C4-2B (cell line): Measurements from ENCODE around the gene GNLY.

Experiments
- H3K27ac ChIP-seq: fragments of 450-650 bp; 2 replicates; pipeline ENCODE4 v1.5.1; 2017
- ZFX ChIP-seq: fragments of 450-650 bp; IDR thresholded peaks from 2 replicates; pipeline ENCODE4 v1.6.1; 2017
- TF ChIP-seq, protein P1 (sequence below): fragments of 450-650 bp; conservative IDR thresholded peaks from 2 replicates; pipeline ENCODE4 v1.5.1; 2017; ENCODE audit warnings: mild to moderate bottlenecking

Gene GNLY

DNA sequence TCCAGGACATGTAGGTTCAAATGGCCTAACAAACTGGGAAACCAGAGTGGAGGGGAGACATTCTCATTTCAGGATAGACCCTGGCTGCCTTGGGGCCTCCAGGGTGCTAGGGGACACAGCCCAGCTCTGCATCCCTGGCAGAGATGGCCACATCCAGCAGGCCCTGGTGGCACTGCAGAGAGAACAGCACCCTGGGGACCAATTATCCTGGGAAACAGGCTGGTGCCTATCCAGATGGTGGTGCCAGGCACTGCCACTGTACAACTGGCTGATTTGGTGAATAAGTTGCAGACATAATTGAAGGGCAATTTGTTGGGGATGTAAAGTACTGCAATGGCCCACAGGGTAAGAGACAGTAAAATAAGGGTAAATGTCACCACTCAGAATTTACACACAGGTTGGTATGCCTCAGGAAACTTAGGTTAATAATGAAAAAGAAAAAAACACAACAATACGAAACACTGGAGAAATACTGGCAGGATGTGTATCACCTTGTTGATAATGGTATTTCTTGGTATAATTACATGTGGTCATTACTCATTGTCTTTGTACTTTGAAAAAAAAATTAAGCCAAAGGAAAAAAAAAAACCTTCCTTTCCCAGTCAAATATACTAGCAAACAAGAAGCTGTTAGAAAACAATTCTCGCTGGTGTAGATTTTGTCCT is 13.3 kb upstream of the GNLY start:
- TF ChIP-seq ZFX = no peak
- TF ChIP-seq, protein P1, sequence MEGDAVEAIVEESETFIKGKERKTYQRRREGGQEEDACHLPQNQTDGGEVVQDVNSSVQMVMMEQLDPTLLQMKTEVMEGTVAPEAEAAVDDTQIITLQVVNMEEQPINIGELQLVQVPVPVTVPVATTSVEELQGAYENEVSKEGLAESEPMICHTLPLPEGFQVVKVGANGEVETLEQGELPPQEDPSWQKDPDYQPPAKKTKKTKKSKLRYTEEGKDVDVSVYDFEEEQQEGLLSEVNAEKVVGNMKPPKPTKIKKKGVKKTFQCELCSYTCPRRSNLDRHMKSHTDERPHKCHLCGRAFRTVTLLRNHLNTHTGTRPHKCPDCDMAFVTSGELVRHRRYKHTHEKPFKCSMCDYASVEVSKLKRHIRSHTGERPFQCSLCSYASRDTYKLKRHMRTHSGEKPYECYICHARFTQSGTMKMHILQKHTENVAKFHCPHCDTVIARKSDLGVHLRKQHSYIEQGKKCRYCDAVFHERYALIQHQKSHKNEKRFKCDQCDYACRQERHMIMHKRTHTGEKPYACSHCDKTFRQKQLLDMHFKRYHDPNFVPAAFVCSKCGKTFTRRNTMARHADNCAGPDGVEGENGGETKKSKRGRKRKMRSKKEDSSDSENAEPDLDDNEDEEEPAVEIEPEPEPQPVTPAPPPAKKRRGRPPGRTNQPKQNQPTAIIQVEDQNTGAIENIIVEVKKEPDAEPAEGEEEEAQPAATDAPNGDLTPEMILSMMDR = no peak
- H3K27ac ChIP-seq = no peak overlapping the region

GRCh38 chr2:85681372-85681763 is 12.8 kb upstream of the GNLY start:
- no peak overlapping the region for H3K27ac ChIP-seq
- TF ChIP-seq, protein P1 = no peak
- no peak for TF ChIP-seq ZFX

DNA sequence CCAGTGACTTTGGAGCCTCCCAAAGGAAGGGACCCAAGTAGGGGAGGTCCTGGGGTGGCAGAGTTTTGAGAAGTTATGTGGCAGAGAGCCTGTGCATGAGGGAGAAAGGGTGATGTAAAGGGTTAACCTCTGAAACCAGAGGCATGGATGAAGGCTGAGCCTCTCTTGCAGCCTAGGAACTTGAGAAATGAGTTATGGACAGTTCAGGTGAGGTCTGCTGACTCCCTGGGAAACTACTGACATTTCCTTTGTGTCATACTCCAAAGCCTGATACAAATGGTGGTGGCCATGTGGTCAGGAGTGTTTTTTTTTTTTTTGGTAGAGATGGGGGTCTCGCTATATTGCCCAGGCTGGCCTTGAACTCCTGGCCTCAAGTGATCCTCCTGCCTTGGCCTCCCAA is 12.4 kb upstream of the GNLY start:
- TF ChIP-seq ZFX = no peak
- TF ChIP-seq, protein P1 = no peak
- no peak overlapping the region for H3K27ac ChIP-seq

DNA sequence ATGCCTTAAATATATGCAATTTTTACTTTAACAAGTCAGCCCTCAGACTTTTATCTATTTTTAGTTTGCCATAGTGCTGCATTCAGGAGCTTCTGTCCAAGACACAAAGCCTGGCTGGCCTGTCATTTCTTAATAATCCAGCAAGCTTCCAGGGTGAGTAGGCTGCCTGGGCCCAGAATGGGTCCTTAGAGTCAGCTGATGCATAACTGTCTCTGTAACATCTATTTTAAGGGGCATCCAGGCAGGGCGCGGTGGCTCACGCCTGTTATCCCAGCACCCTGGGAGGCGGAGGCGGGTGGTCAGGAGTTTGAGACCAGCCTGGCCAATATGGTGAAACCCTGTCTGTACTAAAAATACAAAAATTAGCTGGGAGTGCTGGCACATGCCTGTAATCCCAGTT is 11.8 kb upstream of the GNLY start:
- TF ChIP-seq ZFX = no peak
- TF ChIP-seq, protein P1 = no peak
- no peak overlapping the region for H3K27ac ChIP-seq

DNA sequence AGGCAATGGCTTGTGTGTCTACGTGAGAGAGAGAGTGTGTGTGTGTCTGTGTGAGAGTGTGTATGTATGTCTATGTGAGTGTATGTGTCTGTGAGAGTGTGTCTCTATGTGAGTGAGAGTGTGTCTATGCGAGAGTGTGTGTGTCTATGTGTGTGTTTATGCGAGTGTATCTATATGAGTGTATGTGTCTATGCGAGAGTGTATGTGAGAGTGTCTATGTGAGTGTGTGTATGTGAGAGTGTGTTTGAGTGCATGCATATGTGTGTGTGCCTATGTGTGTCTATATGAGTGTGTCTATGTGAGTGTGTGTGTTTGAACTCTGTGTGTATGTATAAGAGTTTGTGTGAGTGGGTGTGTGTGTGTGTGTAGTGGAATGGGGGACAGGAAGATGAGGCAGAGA is 9.8 kb upstream of the GNLY start:
- TF ChIP-seq ZFX = no peak
- TF ChIP-seq, protein P1 = no peak
- H3K27ac ChIP-seq = no peak overlapping the region

DNA sequence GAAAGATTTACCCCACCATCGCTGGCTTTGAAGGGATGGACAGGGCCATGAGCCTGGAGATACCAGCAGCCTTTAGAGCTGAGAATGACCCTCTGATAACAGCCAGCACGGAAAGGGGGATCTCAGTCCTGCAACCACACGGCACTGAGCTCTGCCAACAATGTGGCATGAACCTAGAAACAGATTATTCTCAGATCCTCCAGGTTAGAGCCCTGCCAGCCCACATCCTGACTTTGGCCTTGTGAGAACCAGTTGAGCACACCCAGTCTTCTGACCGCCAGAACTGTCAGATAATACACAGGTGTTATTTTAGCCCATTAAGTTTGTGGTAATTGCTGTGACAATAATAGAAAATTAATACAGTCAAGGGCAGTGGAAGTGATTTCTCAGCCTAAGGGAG is 9.4 kb upstream of the GNLY start:
- TF ChIP-seq, protein P1 = no peak
- no peak for TF ChIP-seq ZFX
- H3K27ac ChIP-seq = no peak overlapping the region

DNA sequence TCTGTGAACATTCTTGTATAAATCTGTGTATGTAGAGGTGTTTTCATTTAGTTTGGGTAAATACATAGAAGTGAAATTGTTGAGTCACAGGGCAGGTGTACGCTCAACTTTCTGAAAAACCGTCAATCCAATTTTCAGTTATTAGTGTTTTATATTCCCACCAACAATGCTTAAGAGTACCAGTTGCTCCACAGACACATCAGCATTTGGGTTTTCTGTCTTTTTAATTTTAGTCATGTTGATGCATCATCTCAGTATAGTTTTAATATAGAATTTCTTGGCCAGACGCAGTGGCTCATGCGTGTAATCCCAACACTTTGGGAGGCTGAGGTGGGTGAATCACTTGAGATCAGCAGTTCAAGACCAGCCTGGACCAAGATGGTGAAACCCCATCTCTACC is 3.2 kb upstream of the GNLY start:
- H3K27ac ChIP-seq = no peak overlapping the region

More for the DNA sequence above, 3.2 kb upstream of the GNLY start:
- TF ChIP-seq ZFX = no peak
- TF ChIP-seq, protein P1 = no peak
